Measurements from ENCODE around the gene TBCD.
A peak's percentile ranks its signal among the peaks of the same experiment; 100 is the strongest.
"Not testable (repeated sequence)": the region's sequence is repeated elsewhere in the genome, so short reads cannot be mapped to it uniquely, and the experiment has no call there.

Gene TBCD

DNA sequence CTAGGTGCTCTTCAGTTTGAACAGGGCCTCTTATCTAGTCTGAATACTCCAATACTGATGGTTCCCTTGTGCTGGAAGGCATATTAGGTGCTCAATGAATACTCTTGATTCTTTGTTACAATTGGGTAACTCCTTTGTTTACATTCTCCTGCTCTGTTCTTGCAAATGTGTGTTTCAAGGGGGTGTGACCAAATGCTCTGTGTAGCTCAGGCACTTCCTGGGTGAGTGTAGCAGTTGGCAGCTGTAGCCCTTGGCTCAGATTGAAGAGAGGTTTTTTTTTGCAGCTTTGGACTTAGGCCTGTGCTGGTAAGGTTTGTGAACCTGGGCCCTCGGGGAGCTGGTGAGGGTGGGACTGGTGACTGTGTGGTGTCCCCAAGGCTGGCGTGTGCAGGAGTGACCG lies 20.2 kb downstream of the TBCD start:
- TF ChIP-seq Cebpa-rat (IDR thresholded peaks at IDR 0.05) = no peak
- no peak overlapping the region for H3K4me3 ChIP-seq

DNA sequence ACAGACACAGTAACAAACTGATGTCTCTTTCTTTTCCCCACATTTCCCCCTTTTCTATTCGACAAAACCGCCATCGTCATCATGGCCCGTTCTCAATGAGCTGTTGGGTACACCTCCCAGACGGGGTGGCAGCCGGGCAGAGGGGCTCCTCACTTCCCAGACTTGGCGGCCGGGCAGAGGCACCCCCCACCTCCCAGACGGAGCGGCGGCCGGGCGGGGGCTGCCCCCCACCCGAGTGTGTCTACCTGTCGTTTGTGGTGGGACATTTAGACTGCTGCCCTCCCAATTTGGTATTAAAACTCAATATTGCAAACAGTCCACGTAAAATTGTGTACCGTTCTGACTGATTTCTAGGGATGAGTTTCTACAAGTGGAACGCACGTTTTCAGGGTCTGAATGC lies 22.6 kb downstream of the TBCD start:
- Histone ChIP-seq H3K27me3 (peaks cover 0 to 13% (median 0%) of the 10 kb centered on the region in 11 experiments; a peak in 3 of 22 replicates), H3K9ac (peak overlapping the region in 2 of 11 experiments; percentile 39 to 42; a peak in 3 of 22 replicates), H3K4me2 (peak overlapping the region; percentile 76 to 99 (median 93)), H3K27ac (peak overlapping the region in 2 of 11 experiments; percentile 27 to 41; a peak in 2 of 22 replicates), H4K20me1 (peaks cover 0 to 66% (median 40%) of the 10 kb centered on the region in 11 experiments; a peak in 19 of 22 replicates), H3K36me3 (peaks cover 25 to 43% (median 41%) of the 10 kb centered on the region in 11 experiments), H3K4me3 (peak overlapping the region in 1 of 10 experiments; percentile 50; a peak in 3 of 20 replicates), H3K4me1 (peaks cover 31 to 69% (median 54%) of the 10 kb centered on the region in 10 experiments)
- not testable (repeated sequence) for H3K9me3 ChIP-seq (replicated peaks in 1 of 11)

More for the DNA sequence above, 20.2 kb downstream of the TBCD start:
- no peaks in the 10 kb centered on the region for H3K9me3 ChIP-seq (replicated peaks in 1 of 11)
- peaks cover 46 to 67% (median 64%) of the 10 kb centered on the region in 11 experiments for H3K36me3 ChIP-seq
- no peak overlapping the region for H3K9ac ChIP-seq
- peaks cover 0 to 52% (median 29%) of the 10 kb centered on the region in 11 experiments; a peak in 19 of 22 replicates for H4K20me1 ChIP-seq
- peak overlapping the region in 3 of 11 experiments; percentile 1 to 16 (median 7); a peak in 5 of 22 replicates for H3K4me2 ChIP-seq
- H3K4me1 ChIP-seq = peaks cover 20 to 48% (median 33%) of the 10 kb centered on the region in 10 experiments
- no peak overlapping the region for H3K27ac ChIP-seq
- peaks cover 0 to 11% (median 0%) of the 10 kb centered on the region in 11 experiments; a peak in 3 of 22 replicates for H3K27me3 ChIP-seq

DNA sequence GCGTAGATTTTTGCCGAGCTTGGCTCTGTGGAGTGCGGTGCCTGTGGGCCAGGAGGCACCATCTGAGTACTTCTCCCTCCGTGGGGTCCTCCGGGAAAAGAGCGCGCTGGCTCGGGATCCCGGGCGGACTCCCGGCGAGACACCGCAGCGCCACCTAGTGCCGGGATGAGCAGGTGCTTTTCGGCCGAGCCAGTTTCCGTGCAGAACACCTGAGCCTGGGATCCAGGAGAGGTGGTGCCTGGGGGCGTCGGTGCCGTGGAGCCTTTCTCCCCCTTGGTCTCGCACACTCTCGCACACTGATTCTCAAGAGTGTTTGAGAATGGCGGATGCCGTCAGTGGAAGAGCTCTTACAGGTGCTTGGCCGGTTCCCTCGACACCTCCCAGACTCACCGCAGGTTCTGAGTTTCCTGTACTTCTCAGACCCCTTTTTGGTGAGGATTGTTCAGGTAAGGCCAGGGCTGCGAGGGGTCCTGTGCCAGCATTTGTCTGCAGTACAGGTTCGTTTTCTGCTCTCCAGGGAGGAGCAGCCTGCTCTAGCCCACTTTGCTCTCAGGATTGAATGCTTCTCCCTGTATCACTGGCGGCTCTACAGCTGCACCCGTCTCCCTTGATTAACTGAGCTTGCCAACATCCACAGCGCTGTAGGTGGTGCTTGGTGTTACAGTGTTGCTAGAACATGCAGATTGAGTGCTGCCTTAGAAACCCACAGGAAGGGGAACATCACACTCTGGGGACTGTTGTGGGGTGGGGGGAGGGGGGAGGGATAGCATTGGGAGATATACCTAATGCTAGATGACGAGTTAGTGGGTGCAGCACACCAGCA lies 23.3 kb downstream of the TBCD start:
- no peaks in the 10 kb centered on the region for H3K9me3 ChIP-seq (replicated peaks in 1 of 11)
- peak overlapping the region in 8 of 11 experiments; percentile 0 to 49 (median 30); a peak in 10 of 22 replicates for H3K9ac ChIP-seq
- H3K4me2 ChIP-seq = peak overlapping the region; percentile 76 to 99 (median 93)
- H4K20me1 ChIP-seq = peaks cover 0 to 73% (median 47%) of the 10 kb centered on the region in 11 experiments; a peak in 19 of 22 replicates
- H3K27ac ChIP-seq = peak overlapping the region in 7 of 11 experiments; percentile 13 to 62 (median 27); a peak in 10 of 22 replicates
- peak overlapping the region in 8 of 10 experiments; percentile 5 to 50 (median 29); a peak in 13 of 20 replicates for H3K4me3 ChIP-seq
- H3K4me1 ChIP-seq = peaks cover 38 to 77% (median 61%) of the 10 kb centered on the region in 10 experiments
- peaks cover 18 to 35% (median 33%) of the 10 kb centered on the region in 11 experiments for H3K36me3 ChIP-seq
- H3K27me3 ChIP-seq = peaks cover 0 to 13% (median 0%) of the 10 kb centered on the region in 11 experiments; a peak in 3 of 22 replicates
- no peak for TF ChIP-seq Cebpa-rat (IDR thresholded peaks at IDR 0.05)

DNA sequence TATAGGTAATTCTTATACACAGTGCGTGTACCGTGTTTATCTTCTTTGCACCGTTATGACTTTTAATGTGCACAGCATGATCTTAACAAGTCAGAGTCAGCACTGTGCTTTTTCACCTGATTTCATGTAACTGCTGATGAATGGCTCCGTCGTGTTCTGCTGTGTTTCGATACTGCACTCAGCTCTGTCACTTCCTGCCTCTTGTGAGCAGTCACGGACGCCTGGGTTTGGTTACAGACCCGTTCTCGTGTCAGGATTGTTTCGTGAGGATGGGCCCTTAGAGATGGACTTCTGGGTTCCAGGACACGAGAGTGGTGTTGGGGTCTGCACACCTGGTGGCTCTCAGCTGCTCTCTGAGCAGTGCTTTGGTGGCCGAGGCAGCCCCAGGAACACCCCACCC lies 24.6 kb downstream of the TBCD start:
- Histone ChIP-seq H3K4me1 (peaks cover 48 to 86% (median 72%) of the 10 kb centered on the region in 10 experiments), H3K9ac (peak overlapping the region in 5 of 11 experiments; percentile 2 to 64 (median 49); a peak in 9 of 22 replicates), H3K4me3 (peak overlapping the region in 4 of 10 experiments; percentile 7 to 36 (median 17); a peak in 3 of 20 replicates), H3K9me3 (replicated peaks in 1 of 11) (no peaks in the 10 kb centered on the region), H4K20me1 (peaks cover 0 to 83% (median 55%) of the 10 kb centered on the region in 11 experiments; a peak in 19 of 22 replicates), H3K36me3 (peaks cover 17 to 23% (median 21%) of the 10 kb centered on the region in 11 experiments; a peak in 21 of 22 replicates), H3K27me3 (peaks cover 0 to 13% (median 0%) of the 10 kb centered on the region in 11 experiments; a peak in 3 of 22 replicates), H3K4me2 (peak overlapping the region; percentile 67 to 94 (median 87)), H3K27ac (peak overlapping the region in 5 of 11 experiments; percentile 29 to 73 (median 36); a peak in 7 of 22 replicates)
- no peak for TF ChIP-seq Cebpa-rat (IDR thresholded peaks at IDR 0.05)

DNA sequence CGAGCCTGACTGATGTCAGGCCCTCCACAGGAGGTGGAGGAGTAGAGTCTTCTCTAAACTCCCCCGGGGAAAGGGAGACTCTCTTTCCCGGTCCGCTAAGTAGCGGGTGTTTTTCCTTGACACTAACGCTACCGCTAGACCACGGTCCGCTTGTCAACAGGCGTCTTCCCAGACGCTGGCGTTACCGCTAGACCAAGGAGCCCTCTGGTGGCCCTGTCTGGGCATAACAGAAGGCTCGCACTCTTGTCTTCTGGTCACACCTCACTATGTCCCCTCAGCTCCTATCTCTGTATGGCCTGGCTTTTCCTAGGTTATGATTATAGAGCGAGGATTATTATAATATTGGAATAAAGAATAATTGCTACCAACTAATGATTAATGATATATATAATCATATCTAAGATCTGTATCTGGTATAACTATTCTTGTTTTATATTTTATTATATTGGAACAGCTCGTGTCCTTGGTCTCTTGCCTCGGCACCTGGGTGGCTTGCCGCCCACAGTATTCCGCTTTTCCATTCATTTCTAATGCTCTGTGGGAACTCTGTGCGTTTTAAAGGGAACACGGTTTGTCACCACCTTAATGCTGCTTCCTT lies 26.0 kb downstream of the TBCD start:
- H3K4me2 ChIP-seq = peak overlapping the region; percentile 67 to 94 (median 87)
- not testable (repeated sequence) for H3K9me3 ChIP-seq (replicated peaks in 1 of 11)
- H4K20me1 ChIP-seq = peaks cover 0 to 85% (median 66%) of the 10 kb centered on the region in 11 experiments; a peak in 19 of 22 replicates
- H3K36me3 ChIP-seq = peaks cover 4 to 21% (median 12%) of the 10 kb centered on the region in 11 experiments; a peak in 18 of 22 replicates
- H3K9ac ChIP-seq = peak overlapping the region in 4 of 11 experiments; percentile 4 to 64 (median 27); a peak in 6 of 22 replicates
- H3K4me3 ChIP-seq = peak overlapping the region in 1 of 10 experiments; percentile 15; a peak in 1 of 20 replicates
- H3K4me1 ChIP-seq = peaks cover 61 to 92% (median 82%) of the 10 kb centered on the region in 10 experiments
- H3K27me3 ChIP-seq = peaks cover 0 to 13% (median 0%) of the 10 kb centered on the region in 11 experiments; a peak in 3 of 22 replicates
- H3K27ac ChIP-seq = peak overlapping the region in 3 of 11 experiments; percentile 30 to 73 (median 51); a peak in 3 of 22 replicates

DNA sequence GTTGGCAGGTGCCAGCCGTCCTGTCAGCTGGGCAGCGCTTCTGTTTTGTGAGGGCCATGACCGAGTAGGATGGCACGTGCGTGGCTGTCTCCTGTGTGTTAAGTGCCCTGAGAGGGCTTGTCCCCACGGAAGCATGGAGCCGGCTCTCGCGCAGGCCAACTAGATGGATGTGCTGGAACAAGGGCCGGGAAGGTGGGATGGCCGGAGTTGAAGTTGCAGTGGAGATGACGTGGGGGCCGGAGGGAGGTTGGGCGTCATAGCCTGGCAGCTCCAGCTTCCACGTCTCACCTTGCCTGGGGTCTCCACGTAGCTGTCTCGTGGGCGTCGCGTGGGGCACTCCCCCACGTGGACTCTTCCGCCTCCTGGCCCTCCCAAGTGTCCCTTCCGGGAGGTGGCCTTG lies 27.7 kb downstream of the TBCD start:
- Histone ChIP-seq H3K4me3 (no peak overlapping the region), H3K9me3 (replicated peaks in 1 of 11) (peaks cover 0 to 7% (median 0%) of the 10 kb centered on the region in 11 experiments; a peak in 3 of 22 replicates), H3K27ac (peak overlapping the region in 5 of 11 experiments; percentile 8 to 34 (median 22); a peak in 1 of 22 replicates), H3K9ac (peak overlapping the region in 9 of 11 experiments; percentile 7 to 49 (median 45); a peak in 9 of 22 replicates), H3K4me2 (peak overlapping the region; percentile 64 to 94 (median 80)), H3K36me3 (peaks cover 6 to 30% (median 20%) of the 10 kb centered on the region in 11 experiments; a peak in 19 of 22 replicates), H3K4me1 (peaks cover 63 to 91% (median 84%) of the 10 kb centered on the region in 10 experiments), H4K20me1 (peaks cover 0 to 89% (median 66%) of the 10 kb centered on the region in 11 experiments; a peak in 19 of 22 replicates), H3K27me3 (peaks cover 0 to 13% (median 0%) of the 10 kb centered on the region in 11 experiments; a peak in 3 of 22 replicates)
- no peak for TF ChIP-seq Cebpa-rat (IDR thresholded peaks at IDR 0.05)

DNA sequence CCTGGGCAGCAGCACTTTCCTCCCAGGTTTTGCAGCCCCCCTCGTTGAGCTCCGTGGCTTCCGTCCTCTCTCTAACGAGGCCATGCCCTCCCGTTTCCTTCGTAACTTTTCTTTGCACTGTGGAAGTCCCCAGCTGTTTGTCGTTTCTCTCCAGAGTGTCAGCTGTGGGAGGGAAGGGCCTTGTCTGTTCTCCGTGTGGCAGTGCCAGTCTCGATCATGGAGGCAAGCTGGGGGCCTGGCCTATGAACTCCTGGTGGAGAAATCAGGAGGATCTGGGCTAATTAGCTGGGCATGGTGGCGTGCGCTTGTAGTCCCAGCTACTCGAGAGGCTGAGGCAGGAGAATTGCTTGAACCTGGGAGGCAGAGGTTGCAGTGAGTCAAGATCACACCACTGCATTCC lies 28.3 kb downstream of the TBCD start:
- Histone ChIP-seq H3K9ac (peak overlapping the region in 9 of 11 experiments; percentile 7 to 49 (median 45); a peak in 10 of 22 replicates), H3K36me3 (peaks cover 6 to 34% (median 22%) of the 10 kb centered on the region in 11 experiments; a peak in 19 of 22 replicates), H3K27ac (peak overlapping the region in 5 of 11 experiments; percentile 8 to 34 (median 22); a peak in 2 of 22 replicates), H3K4me3 (no peak overlapping the region), H3K4me2 (peak overlapping the region; percentile 64 to 94 (median 80)), H3K9me3 (replicated peaks in 1 of 11) (peaks cover 0 to 7% (median 0%) of the 10 kb centered on the region in 11 experiments; a peak in 3 of 22 replicates), H3K27me3 (peaks cover 0 to 13% (median 0%) of the 10 kb centered on the region in 11 experiments; a peak in 3 of 22 replicates), H3K4me1 (peaks cover 57 to 84% (median 77%) of the 10 kb centered on the region in 10 experiments), H4K20me1 (peaks cover 0 to 85% (median 61%) of the 10 kb centered on the region in 11 experiments; a peak in 19 of 22 replicates)
- no peak for TF ChIP-seq Cebpa-rat (IDR thresholded peaks at IDR 0.05)

Data from BLaER1 treated with 17β-estradiol and CSF1 and Interleukin-3, amounts not matched to agents 10 nM and 100 nM (cell line).